Measurements from ENCODE around the gene SHKBP1. TPM values are rescaled to one million over a fixed set of nuclear protein-coding genes. Genes with fewer than 3 reads are reported as not detected.

SHKBP1 gene
- total and polyA plus RNA-seq, 9 of the 15 experiments (the other 6 are each of a cell fraction or from before 2014, with no cell fraction given), result 1.2 to 58.1 (median 22.3) TPM

DNA sequence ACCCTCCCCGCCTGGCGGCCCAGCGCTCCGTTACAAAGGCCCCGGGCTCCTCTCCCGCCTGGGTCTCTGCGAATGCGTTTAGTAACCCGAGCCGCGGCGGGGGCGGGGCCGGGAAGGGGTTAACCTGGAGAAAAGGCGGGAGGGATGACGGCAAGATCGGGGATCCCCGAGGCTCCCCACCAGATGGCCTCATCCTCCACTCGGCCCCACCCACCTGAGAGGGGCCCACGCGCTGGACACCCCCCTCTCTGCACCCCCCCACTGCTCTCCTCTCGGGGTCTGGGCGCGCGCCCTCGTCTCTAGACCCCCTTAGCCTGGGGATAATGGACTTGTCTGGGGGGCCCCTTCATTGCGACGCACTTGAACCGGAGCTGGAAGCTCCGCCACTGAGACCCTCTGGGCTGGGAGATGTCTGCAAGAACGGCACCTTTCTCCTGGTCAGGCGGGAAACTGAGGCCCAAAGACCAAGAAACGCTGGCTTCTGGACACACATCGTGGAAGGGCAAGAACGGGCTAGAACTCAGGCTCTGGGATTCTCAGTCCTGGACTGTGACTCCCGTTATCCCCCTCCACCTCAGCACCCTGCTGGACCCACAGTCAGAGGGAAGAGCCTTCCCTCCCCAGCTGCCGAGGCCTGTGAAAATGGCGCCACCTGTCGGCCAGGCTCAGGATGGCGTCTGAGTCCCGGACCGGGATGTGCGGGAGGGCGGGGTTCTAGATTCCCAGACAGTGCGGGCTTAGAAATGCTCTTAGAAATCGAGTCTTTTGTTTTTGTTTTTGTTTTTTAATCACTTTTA is 21.6 kb downstream of the SHKBP1 start (continued):
- no peak for TF ChIP-seq ZNF197 (CRISPR knock-in tag; IDR thresholded peaks at IDR 0.05; ENCODE audit: low read depth)
- no peak for TF ChIP-seq BACH1 (tag; IDR thresholded peaks at IDR 0.05)
- TF ChIP-seq SMARCE1 (IDR thresholded peaks at IDR 0.05), result peak; percentile 67
- TF ChIP-seq, protein P1, sequence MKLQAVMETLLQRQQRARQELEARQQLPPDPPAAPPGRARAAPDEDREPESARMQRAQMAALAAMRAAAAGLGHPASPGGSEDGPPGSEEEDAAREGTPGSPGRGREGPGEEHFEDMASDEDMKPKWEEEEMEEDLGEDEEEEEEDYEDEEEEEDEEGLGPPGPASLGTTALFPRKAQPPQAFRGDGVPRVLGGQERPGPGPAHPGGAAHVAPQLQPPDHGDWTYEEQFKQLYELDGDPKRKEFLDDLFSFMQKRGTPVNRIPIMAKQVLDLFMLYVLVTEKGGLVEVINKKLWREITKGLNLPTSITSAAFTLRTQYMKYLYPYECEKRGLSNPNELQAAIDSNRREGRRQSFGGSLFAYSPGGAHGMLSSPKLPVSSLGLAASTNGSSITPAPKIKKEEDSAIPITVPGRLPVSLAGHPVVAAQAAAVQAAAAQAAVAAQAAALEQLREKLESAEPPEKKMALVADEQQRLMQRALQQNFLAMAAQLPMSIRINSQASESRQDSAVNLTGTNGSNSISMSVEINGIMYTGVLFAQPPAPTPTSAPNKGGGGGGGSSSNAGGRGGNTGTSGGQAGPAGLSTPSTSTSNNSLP (IDR thresholded peaks at IDR 0.05; ENCODE audit: borderline replicate concordance, low read depth, low read length), result 0 out of 2 replicates have a peak, but pooled peaks have one; percentile 17
- no peak for TF ChIP-seq HIVEP1 (CRISPR knock-in tag; IDR thresholded peaks at IDR 0.05)
- no peak for TF ChIP-seq ARNT (IDR thresholded peaks at IDR 0.05)
- TF ChIP-seq KDM5B (IDR thresholded peaks at IDR 0.05; ENCODE audit: insufficient replicate concordance, low read depth, low read length), result peak; percentile 28
- TF ChIP-seq ZKSCAN3 (CRISPR knock-in tag; IDR thresholded peaks at IDR 0.05), result no peak
- no peak for TF ChIP-seq TRIM28 (IDR thresholded peaks at IDR 0.05)
- peak; percentile 72 for TF ChIP-seq EGR1 (conservative IDR thresholded peaks at IDR 0.05)
- no peak for TF ChIP-seq RFX5 (IDR thresholded peaks at IDR 0.05; ENCODE audit: low read depth, low read length)
- TF ChIP-seq NCOA6 (IDR thresholded peaks at IDR 0.05), result no peak
- TF ChIP-seq, protein P2, sequence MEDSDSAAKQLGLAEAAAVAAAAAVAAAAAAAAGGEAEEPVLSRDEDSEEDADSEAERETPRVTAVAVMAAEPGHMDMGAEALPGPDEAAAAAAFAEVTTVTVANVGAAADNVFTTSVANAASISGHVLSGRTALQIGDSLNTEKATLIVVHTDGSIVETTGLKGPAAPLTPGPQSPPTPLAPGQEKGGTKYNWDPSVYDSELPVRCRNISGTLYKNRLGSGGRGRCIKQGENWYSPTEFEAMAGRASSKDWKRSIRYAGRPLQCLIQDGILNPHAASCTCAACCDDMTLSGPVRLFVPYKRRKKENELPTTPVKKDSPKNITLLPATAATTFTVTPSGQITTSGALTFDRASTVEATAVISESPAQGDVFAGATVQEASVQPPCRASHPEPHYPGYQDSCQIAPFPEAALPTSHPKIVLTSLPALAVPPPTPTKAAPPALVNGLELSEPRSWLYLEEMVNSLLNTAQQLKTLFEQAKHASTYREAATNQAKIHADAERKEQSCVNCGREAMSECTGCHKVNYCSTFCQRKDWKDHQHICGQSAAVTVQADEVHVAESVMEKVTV (CRISPR knock-in tag; IDR thresholded peaks at IDR 0.05), result peak; percentile 70
- no peak for TF ChIP-seq SIRT6 (IDR thresholded peaks at IDR 0.05; ENCODE audit: low read depth, low read length)
- TF ChIP-seq WHSC1 (IDR thresholded peaks at IDR 0.05; ENCODE audit: low read length), result no peak
- TF ChIP-seq CCAR2 (IDR thresholded peaks at IDR 0.05; ENCODE audit: low read depth, low read length), result no peak
- no peak for TF ChIP-seq KLF1 (tag; IDR thresholded peaks at IDR 0.05)
- TF ChIP-seq, protein P3, sequence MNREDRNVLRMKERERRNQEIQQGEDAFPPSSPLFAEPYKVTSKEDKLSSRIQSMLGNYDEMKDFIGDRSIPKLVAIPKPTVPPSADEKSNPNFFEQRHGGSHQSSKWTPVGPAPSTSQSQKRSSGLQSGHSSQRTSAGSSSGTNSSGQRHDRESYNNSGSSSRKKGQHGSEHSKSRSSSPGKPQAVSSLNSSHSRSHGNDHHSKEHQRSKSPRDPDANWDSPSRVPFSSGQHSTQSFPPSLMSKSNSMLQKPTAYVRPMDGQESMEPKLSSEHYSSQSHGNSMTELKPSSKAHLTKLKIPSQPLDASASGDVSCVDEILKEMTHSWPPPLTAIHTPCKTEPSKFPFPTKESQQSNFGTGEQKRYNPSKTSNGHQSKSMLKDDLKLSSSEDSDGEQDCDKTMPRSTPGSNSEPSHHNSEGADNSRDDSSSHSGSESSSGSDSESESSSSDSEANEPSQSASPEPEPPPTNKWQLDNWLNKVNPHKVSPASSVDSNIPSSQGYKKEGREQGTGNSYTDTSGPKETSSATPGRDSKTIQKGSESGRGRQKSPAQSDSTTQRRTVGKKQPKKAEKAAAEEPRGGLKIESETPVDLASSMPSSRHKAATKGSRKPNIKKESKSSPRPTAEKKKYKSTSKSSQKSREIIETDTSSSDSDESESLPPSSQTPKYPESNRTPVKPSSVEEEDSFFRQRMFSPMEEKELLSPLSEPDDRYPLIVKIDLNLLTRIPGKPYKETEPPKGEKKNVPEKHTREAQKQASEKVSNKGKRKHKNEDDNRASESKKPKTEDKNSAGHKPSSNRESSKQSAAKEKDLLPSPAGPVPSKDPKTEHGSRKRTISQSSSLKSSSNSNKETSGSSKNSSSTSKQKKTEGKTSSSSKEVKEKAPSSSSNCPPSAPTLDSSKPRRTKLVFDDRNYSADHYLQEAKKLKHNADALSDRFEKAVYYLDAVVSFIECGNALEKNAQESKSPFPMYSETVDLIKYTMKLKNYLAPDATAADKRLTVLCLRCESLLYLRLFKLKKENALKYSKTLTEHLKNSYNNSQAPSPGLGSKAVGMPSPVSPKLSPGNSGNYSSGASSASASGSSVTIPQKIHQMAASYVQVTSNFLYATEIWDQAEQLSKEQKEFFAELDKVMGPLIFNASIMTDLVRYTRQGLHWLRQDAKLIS (CRISPR knock-in tag; IDR thresholded peaks at IDR 0.05), result peak; percentile 52; the same call in 1 of the 2 replicates
- TF ChIP-seq, protein P4, sequence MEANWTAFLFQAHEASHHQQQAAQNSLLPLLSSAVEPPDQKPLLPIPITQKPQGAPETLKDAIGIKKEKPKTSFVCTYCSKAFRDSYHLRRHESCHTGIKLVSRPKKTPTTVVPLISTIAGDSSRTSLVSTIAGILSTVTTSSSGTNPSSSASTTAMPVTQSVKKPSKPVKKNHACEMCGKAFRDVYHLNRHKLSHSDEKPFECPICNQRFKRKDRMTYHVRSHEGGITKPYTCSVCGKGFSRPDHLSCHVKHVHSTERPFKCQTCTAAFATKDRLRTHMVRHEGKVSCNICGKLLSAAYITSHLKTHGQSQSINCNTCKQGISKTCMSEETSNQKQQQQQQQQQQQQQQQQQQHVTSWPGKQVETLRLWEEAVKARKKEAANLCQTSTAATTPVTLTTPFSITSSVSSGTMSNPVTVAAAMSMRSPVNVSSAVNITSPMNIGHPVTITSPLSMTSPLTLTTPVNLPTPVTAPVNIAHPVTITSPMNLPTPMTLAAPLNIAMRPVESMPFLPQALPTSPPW (CRISPR knock-in tag; IDR thresholded peaks at IDR 0.05), result peak; percentile 84
- TF ChIP-seq IRF2 (CRISPR knock-in tag; IDR thresholded peaks at IDR 0.05), result no peak
- TF ChIP-seq HDAC1 (IDR thresholded peaks at IDR 0.05), result peak in 1 of 2 experiments; percentile 56; a peak in 2 of 4 replicates

All from K562 (cell line).